ENCODE data around the gene AKT2.

GRCh38 chr19:40282209-40282580 is 3.0 kb downstream of the AKT2 start:
- TF ChIP-seq CTCF (IDR thresholded peaks at IDR 0.05) = no peak
- TF ChIP-seq POLR2A (IDR thresholded peaks at IDR 0.05) = no peak

Data from body of pancreas (tissue), 4 donors.